Testis (tissue), 2 donors: Measurements from ENCODE around the gene GYPC.

Experiments
- POLR2A ChIP-seq: fragments of 450-650 bp; IDR thresholded peaks from one replicate; pipeline ENCODE4 v1.6.1; 2017; ENCODE audit warnings: antibody characterized with exemption, mild to moderate bottlenecking, moderate library complexity
- TF ChIP-seq, protein P1 (sequence below), 3 experiments: fragments of 450-650 bp in 2 of 3; fragments of 200-600 bp in 1 of 3; sonication (generic) in 1 of 3; IDR thresholded peaks; one replicate each; pipeline ENCODE4 v1.5.1; 2016 to 2019; ENCODE audit warnings: antibody characterized with exemption in 3 of 3, mild to moderate bottlenecking in 2 of 3, moderate library complexity in 1 of 3

DNA sequence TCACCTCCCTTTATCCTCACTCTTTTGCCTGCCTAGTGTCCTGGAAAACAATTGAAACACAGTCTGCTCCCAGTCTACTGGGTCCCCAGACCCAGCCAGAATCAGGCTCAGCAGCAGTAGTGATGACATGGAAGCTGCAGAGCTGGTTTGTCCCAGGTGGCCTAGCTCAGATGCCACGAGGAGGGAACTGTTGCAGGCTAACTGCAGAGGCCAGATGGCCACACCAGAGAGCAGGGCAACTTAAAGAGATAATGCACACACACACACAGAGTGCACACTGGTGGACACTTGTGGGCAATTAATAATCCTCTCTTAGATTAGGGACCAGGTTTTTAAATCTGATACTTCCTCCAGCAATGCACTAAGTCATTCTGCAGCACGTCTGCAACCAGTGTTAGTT is 42.4 kb downstream of the GYPC start:
- TF ChIP-seq, protein P1, sequence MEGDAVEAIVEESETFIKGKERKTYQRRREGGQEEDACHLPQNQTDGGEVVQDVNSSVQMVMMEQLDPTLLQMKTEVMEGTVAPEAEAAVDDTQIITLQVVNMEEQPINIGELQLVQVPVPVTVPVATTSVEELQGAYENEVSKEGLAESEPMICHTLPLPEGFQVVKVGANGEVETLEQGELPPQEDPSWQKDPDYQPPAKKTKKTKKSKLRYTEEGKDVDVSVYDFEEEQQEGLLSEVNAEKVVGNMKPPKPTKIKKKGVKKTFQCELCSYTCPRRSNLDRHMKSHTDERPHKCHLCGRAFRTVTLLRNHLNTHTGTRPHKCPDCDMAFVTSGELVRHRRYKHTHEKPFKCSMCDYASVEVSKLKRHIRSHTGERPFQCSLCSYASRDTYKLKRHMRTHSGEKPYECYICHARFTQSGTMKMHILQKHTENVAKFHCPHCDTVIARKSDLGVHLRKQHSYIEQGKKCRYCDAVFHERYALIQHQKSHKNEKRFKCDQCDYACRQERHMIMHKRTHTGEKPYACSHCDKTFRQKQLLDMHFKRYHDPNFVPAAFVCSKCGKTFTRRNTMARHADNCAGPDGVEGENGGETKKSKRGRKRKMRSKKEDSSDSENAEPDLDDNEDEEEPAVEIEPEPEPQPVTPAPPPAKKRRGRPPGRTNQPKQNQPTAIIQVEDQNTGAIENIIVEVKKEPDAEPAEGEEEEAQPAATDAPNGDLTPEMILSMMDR (IDR thresholded peaks at IDR 0.05), result no peak
- TF ChIP-seq POLR2A, result no peak
